ENCODE data around the gene C4BPB. TPM values are rescaled to one million over a fixed set of nuclear protein-coding genes. Genes with fewer than 3 reads are reported as not detected.

The C4BPB gene
- total and polyA plus RNA-seq, 2 of the 13 experiments (the other 11 are each of a cell fraction or from before 2014, with no cell fraction given): 155 to 266 TPM

- H3K4me3 ChIP-seq (replicated peaks in 1 of 3; ENCODE audit: insufficient read depth in 1 of 3, low read depth in 2 of 3, low read length in 3 of 3): no peak overlapping the region
- ChIA-PET POLR2A (no interaction called here), CTCF (ENCODE audit: low intra/inter-chr PET ratio, low total read pairs) (no interaction called here)
- H4K20me1 ChIP-seq (ENCODE audit: insufficient read depth, low read length): no peaks in the 10 kb centered on the region
- no peaks in the 10 kb centered on the region for H3K27me3 ChIP-seq (ENCODE audit: control insufficient read depth in 1 of 2, insufficient read depth in 2 of 2, low read length in 2 of 2)
- H3K27ac ChIP-seq (ENCODE audit: extremely low read length, insufficient read depth, low read length): no peak overlapping the region
- peaks cover 10 to 28% of the 10 kb centered on the region in 2 experiments; a peak in 4 of 5 replicates for H3K36me3 ChIP-seq (replicated peaks in 1 of 2; ENCODE audit: control insufficient read depth in 1 of 2, insufficient read depth in 2 of 2, low read length in 2 of 2)
- no peak overlapping the region for H2AFZ ChIP-seq (ENCODE audit: low read length)
- H3K9ac ChIP-seq (ENCODE audit: insufficient read depth, low read depth, low read length): no peak overlapping the region
- no peak overlapping the region for H3K4me2 ChIP-seq (ENCODE audit: low read depth, low read length)
- H3K4me1 ChIP-seq (ENCODE audit: insufficient read depth, low read length): peaks cover 21% of the 10 kb centered on the region
- no TSS peak for BruUV-seq (replicated peaks)
- H3K9me3 ChIP-seq (ENCODE audit: low read length): no peaks in the 10 kb centered on the region
- DNase-seq (ENCODE audit: low spot score): no peak
- H3K79me2 ChIP-seq (ENCODE audit: insufficient read depth, low read length): no peaks in the 10 kb centered on the region
- in situ Hi-C loops (cut with HindIII; ENCODE audit: extremely low pct_ligation_motif_present, low pct_unique_long_range_greater_than_20kb): no loop called here
- intact Hi-C loops (cut with micrococcal nuclease; ENCODE audit: unreplicated experiment): no loop called here
- no peak for ATAC-seq
- no peak for FAIRE-seq
- TF ChIP-seq USF2 (IDR thresholded peaks at IDR 0.05; ENCODE audit: low read depth, low read length) (no peak), USF2 (CRISPR knock-in tag; IDR thresholded peaks at IDR 0.05; ENCODE audit: borderline replicate concordance) (no peak), NFIB (CRISPR knock-in tag; IDR thresholded peaks at IDR 0.05; ENCODE audit: borderline replicate concordance) (no peak), ARNTL (CRISPR knock-in tag; IDR thresholded peaks at IDR 0.05) (no peak), PPARG (CRISPR knock-in tag; conservative IDR thresholded peaks at IDR 0.05) (no peak), ZNF75D (CRISPR knock-in tag; IDR thresholded peaks at IDR 0.05; ENCODE audit: borderline replicate concordance) (no peak), MEIS2 (CRISPR knock-in tag; IDR thresholded peaks at IDR 0.05) (no peak), ZNF574 (CRISPR knock-in tag; IDR thresholded peaks at IDR 0.05) (no peak), ZNF709 (CRISPR knock-in tag; IDR thresholded peaks at IDR 0.05) (no peak), POLR2G (IDR thresholded peaks at IDR 0.05; ENCODE audit: low read depth, low read length) (no peak), MAFF (IDR thresholded peaks at IDR 0.05; ENCODE audit: low read depth, low read length) (no peak), GATAD1 (CRISPR knock-in tag; IDR thresholded peaks at IDR 0.05) (no peak), ATF3 (CRISPR knock-in tag; IDR thresholded peaks at IDR 0.05) (no peak), SMYD3 (CRISPR knock-in tag; IDR thresholded peaks at IDR 0.05) (no peak), RORA (CRISPR knock-in tag; IDR thresholded peaks at IDR 0.05) (no peak), ZSCAN20 (CRISPR knock-in tag; IDR thresholded peaks at IDR 0.05; ENCODE audit: borderline replicate concordance) (no peak), THAP8 (CRISPR knock-in tag; IDR thresholded peaks at IDR 0.05; ENCODE audit: borderline replicate concordance) (no peak), SUZ12 (IDR thresholded peaks at IDR 0.05; ENCODE audit: low read depth, low read length) (no peak), ZFP36L2 (CRISPR knock-in tag; IDR thresholded peaks at IDR 0.05) (no peak)
- 95% methylated on average over 3 of the region's 3 CpGs for WGBS (ENCODE audit: low lambda C conversion rate)
Observed at GRCh38 chr1:207069061-207069460, 19.6 kb upstream of the C4BPB start.
